HL-60 (cell line): Measurements from ENCODE around the gene SPIRE2.

ENCODE experiments used
- CTCF ChIP-seq: IDR thresholded peaks from one replicate; pipeline ENCODE4 v1.5.1; 2011; ENCODE audit warnings: low read length, control low read depth, inconsistent platforms; ENCODE audit not compliant: insufficient read depth
- POLR2AphosphoS5 ChIP-seq: IDR thresholded peaks from 2 replicates; pipeline ENCODE4 v1.6.1; 2012; ENCODE audit warnings: low read depth
- REST ChIP-seq: IDR thresholded peaks from 2 replicates; pipeline ENCODE4 v1.6.1; 2012; ENCODE audit warnings: low read depth; ENCODE audit not compliant: insufficient replicate concordance

DNA sequence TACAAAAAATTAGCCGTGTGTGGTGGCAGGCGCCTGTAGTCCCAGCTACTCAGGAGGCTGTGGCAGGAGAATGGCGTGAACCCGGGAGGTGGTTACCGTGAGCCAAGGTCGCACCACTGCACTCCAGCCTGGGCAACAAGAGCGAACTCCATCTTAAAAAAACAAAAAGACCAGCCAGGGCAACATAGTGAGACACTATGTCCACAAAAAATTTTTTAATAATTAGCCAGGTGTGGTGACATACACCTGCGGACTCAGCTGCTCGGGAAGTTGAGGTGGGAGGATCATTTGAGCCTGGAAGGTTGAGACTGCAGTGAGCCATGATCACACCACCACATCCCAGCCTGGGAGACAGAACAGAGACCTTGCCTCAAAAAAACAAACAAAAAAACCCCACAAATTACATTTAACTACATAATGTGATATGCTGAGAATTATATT lies 40.9 kb upstream of the SPIRE2 start:
- TF ChIP-seq POLR2AphosphoS5 (no peak), CTCF (no peak), REST (no peak)
